ENCODE data around the gene AMPH. TPM values are rescaled to one million over a fixed set of nuclear protein-coding genes. Genes with fewer than 3 reads are reported as not detected.
"Not testable (repeated sequence)": the region's sequence is repeated elsewhere in the genome, so short reads cannot be mapped to it uniquely, and the experiment has no call there.

AMPH gene
- total RNA-seq, 2 experiments from 2014 or later, result not detected

- Mint-ChIP-seq H3K4me3 (no peak overlapping the region), H3K36me3 (no peaks in the 10 kb centered on the region), H3K27me3 (no peaks in the 10 kb centered on the region), H3K4me1 (no peaks in the 10 kb centered on the region), H3K27ac (no peak overlapping the region), H3K9me3 (no peaks in the 10 kb centered on the region)
- POLR2A ChIA-PET, result no interaction called here
- ATAC-seq (ENCODE audit: low read depth) (no peak), DNase-seq (no peak)
These were observed 45.4 kb downstream of the AMPH start for GRCh38 chr7:38585572-38586354.

DNA sequence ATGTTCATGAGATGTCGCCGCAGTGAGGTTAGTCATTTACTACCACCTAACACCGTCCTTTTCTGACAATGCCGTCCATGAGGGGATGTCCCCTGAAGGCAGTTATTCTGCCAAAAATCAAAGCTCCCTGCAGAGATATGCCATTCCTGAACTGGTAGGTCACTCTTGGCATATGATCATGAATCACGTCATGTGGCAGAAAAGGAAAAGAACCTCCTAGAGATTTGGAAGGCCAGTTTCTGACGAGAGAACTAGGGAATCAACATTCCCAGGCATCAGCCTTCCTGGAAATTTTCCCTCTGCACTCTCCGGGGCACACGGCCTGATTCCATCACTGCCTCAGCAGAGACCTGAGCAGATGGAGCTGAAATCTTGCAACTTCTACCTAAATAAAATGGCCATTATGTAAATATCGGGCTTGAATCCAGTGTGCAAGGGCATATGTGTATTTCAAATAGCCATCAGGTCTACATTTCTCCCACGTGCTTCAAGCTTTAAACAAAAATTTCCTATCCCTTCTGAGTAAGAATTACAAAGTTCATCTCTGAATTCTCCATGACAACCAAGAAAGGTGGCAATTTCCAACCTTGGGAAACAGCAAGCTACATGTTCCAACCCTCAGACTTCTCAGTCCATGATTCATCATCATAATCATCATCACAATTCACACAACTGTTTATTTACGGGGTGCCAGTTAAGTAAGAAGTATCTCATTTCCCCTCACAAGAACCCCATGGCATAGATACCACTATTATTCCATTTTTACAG is 46.5 kb downstream of the AMPH start:
- Mint-ChIP-seq H3K9me3 (no peaks in the 10 kb centered on the region), H3K27ac (no peak overlapping the region), H3K36me3 (no peaks in the 10 kb centered on the region), H3K27me3 (peaks cover 2% of the 10 kb centered on the region), H3K4me3 (no peak overlapping the region), H3K4me1 (no peaks in the 10 kb centered on the region)
- no peak for ATAC-seq (ENCODE audit: low read depth)
- POLR2A ChIA-PET, result no interaction called here
- no peak for DNase-seq

GRCh38 chr7:38580485-38580884 is 50.7 kb downstream of the AMPH start:
- Mint-ChIP-seq H3K27ac (no peak overlapping the region), H3K4me1 (no peaks in the 10 kb centered on the region), H3K36me3 (no peaks in the 10 kb centered on the region), H3K27me3 (peaks cover 9% of the 10 kb centered on the region), H3K4me3 (no peak overlapping the region), H3K9me3 (no peaks in the 10 kb centered on the region)
- POLR2A ChIA-PET, result no interaction called here
- no peak for ATAC-seq (ENCODE audit: low read depth)
- no peak for DNase-seq

GRCh38 chr7:38574086-38574485 is 57.1 kb downstream of the AMPH start:
- peaks cover 4% of the 10 kb centered on the region for H3K27me3 Mint-ChIP-seq
- DNase-seq, result no peak
- no peaks in the 10 kb centered on the region for H3K9me3 Mint-ChIP-seq
- no peak overlapping the region for H3K4me3 Mint-ChIP-seq
- no peak for ATAC-seq (ENCODE audit: low read depth)
- H3K36me3 Mint-ChIP-seq, result no peaks in the 10 kb centered on the region
- H3K27ac Mint-ChIP-seq, result no peak overlapping the region
- POLR2A ChIA-PET, result no interaction called here
- no peaks in the 10 kb centered on the region for H3K4me1 Mint-ChIP-seq

GRCh38 chr7:38571620-38572019 is 59.6 kb downstream of the AMPH start:
- H3K27ac Mint-ChIP-seq; POLR2A ChIA-PET; H3K4me3 Mint-ChIP-seq; DNase-seq; H3K27me3 Mint-ChIP-seq; ATAC-seq (ENCODE audit: low read depth); H3K9me3 Mint-ChIP-seq; H3K4me1 Mint-ChIP-seq; H3K36me3 Mint-ChIP-seq: not testable (repeated sequence)

DNA sequence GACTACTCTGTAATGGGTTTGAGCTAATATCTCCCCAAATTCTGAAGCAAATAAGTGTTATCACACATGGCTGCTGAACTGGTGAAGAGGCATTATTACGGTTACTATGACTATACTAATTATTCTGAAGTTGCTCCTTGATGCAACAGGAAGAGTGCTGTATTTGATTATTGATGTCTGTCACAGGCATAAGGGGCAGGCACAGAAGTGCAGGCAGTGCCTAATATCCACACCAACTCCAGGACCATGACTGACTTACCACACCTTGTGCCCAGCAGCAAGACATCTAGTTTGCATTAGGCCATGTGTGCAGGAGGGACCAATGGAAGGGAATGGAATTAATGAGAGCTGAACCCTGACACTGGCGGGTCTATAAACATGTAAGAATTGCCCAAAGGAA is 62.7 kb downstream of the AMPH start:
- Mint-ChIP-seq H3K36me3 (no peaks in the 10 kb centered on the region), H3K4me1 (no peaks in the 10 kb centered on the region), H3K9me3 (peaks cover 2% of the 10 kb centered on the region), H3K27ac (no peak overlapping the region), H3K27me3 (no peaks in the 10 kb centered on the region), H3K4me3 (no peak overlapping the region)
- POLR2A ChIA-PET, result no interaction called here
- DNase-seq (no peak), ATAC-seq (ENCODE audit: low read depth) (no peak)

GRCh38 chr7:38565289-38565688 is 65.9 kb downstream of the AMPH start:
- Mint-ChIP-seq H3K9me3 (peaks cover 2% of the 10 kb centered on the region), H3K27ac (no peak overlapping the region), H3K27me3 (peaks cover 2% of the 10 kb centered on the region)

DNA sequence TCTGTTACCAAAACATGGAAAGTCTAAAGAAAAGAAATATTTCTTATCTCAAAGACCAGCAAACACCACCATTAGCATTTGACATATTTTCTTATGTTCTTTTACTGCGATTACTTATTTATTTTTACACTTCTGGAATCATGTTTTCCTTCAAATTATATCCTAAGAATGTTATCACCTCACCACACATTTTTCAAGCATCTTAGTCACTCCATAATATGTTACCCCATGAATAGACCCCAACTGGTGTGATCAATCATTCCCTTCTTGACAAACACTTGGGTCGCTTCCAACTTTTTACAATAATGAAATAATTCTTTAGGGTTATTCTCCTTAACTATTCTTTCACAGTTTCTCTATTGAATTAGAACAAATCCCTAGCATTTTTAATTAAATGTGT is 67.4 kb downstream of the AMPH start:
- peaks cover 2% of the 10 kb centered on the region for H3K9me3 Mint-ChIP-seq
- no peaks in the 10 kb centered on the region for H3K36me3 Mint-ChIP-seq
- no peak overlapping the region for H3K4me3 Mint-ChIP-seq
- POLR2A ChIA-PET, result no interaction called here
- ATAC-seq (ENCODE audit: low read depth), result no peak
- no peak overlapping the region for H3K27ac Mint-ChIP-seq
- DNase-seq, result no peak
- peaks cover 2% of the 10 kb centered on the region for H3K27me3 Mint-ChIP-seq
- H3K4me1 Mint-ChIP-seq, result no peaks in the 10 kb centered on the region

More at GRCh38 chr7:38565289-38565688, 65.9 kb downstream of the AMPH start:
- DNase-seq (no peak), ATAC-seq (ENCODE audit: low read depth) (no peak)
- H3K36me3 Mint-ChIP-seq, result no peaks in the 10 kb centered on the region
- H3K4me3 Mint-ChIP-seq, result no peak overlapping the region
- H3K4me1 Mint-ChIP-seq, result no peaks in the 10 kb centered on the region
- POLR2A ChIA-PET, result no interaction called here

- H3K36me3 Mint-ChIP-seq, result no peaks in the 10 kb centered on the region
- H3K4me3 Mint-ChIP-seq, result no peak overlapping the region
- no peak overlapping the region for H3K27ac Mint-ChIP-seq
- H3K27me3 Mint-ChIP-seq, result peaks cover 2% of the 10 kb centered on the region
- H3K9me3 Mint-ChIP-seq, result peaks cover 2% of the 10 kb centered on the region
- POLR2A ChIA-PET, result no interaction called here
- H3K4me1 Mint-ChIP-seq, result no peaks in the 10 kb centered on the region
- no peak for DNase-seq
- ATAC-seq (ENCODE audit: low read depth), result no peak
These were observed 70.0 kb downstream of the AMPH start for GRCh38 chr7:38561166-38561565.

DNA sequence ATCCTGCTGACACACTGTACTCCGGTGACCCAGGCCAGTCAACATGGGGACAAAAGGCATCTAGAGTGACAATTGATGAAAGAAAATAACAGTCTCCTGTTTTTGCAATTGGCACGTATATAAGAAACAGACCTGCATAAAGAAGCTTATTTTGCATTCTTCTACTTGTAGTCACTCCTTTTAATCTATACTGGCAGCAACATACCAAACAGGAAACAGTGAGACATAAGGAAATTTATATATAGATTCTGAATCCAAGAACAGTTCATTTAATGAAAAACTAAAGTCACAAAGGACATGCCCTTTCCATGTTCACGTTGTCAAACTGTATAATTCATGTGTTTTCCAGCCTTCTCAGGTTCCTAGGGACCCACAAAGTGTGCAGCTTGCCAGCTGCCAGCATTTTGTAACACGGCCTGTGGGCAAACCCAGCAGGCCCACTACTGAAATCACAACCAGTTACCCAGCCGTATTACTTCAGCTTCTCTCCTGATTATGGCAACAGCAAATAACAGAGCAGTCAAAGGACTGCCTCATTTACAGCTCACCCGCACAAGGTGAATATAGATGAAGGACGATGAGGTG is 72.3 kb downstream of the AMPH start:
- no peak overlapping the region for H3K4me3 Mint-ChIP-seq
- H3K4me1 Mint-ChIP-seq, result no peaks in the 10 kb centered on the region
- peaks cover 2% of the 10 kb centered on the region for H3K27me3 Mint-ChIP-seq
- POLR2A ChIA-PET, result no interaction called here
- H3K9me3 Mint-ChIP-seq, result no peaks in the 10 kb centered on the region
- ATAC-seq (ENCODE audit: low read depth) (no peak), DNase-seq (no peak)
- H3K27ac Mint-ChIP-seq, result no peak overlapping the region
- no peaks in the 10 kb centered on the region for H3K36me3 Mint-ChIP-seq

DNA sequence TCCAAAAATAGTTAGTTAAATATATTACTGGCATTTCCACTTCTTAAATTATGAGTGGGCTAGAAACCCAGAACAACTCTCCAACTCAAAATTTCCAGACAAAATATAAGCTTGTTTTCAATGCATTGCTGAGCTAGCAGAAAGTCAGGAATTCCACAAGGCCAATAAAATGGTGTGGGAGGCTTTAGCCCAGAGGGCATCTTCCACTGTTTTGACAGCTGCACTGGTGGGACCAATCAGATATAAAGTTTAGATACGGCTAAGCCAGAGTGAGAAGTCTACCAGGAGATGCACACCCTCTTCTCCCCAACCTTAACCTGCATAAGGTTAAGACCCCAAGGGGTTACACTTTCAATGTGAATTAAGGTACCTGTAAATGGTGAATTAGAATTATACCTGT is 76.6 kb downstream of the AMPH start:
- Mint-ChIP-seq H3K4me3 (no peak overlapping the region), H3K9me3 (no peaks in the 10 kb centered on the region), H3K4me1 (no peaks in the 10 kb centered on the region), H3K27me3 (peaks cover 10% of the 10 kb centered on the region), H3K36me3 (no peaks in the 10 kb centered on the region), H3K27ac (no peak overlapping the region)
- no peak for ATAC-seq (ENCODE audit: low read depth)
- POLR2A ChIA-PET, result no interaction called here
- no peak for DNase-seq

GRCh38 chr7:38550836-38551235 is 80.3 kb downstream of the AMPH start:
- H3K27ac Mint-ChIP-seq, result no peak overlapping the region
- no peaks in the 10 kb centered on the region for H3K4me1 Mint-ChIP-seq
- no peaks in the 10 kb centered on the region for H3K9me3 Mint-ChIP-seq
- POLR2A ChIA-PET, result no interaction called here
- ATAC-seq (ENCODE audit: low read depth) (no peak), DNase-seq (no peak)
- H3K4me3 Mint-ChIP-seq, result no peak overlapping the region
- no peaks in the 10 kb centered on the region for H3K36me3 Mint-ChIP-seq
- peaks cover 10% of the 10 kb centered on the region for H3K27me3 Mint-ChIP-seq

- Mint-ChIP-seq H3K9me3 (no peaks in the 10 kb centered on the region), H3K27me3 (peaks cover 12% of the 10 kb centered on the region), H3K4me1 (no peaks in the 10 kb centered on the region), H3K36me3 (no peaks in the 10 kb centered on the region), H3K4me3 (no peak overlapping the region), H3K27ac (no peak overlapping the region)
- POLR2A ChIA-PET, result no interaction called here
- DNase-seq (no peak), ATAC-seq (ENCODE audit: low read depth) (no peak)
These were observed 82.6 kb downstream of the AMPH start for GRCh38 chr7:38548605-38549004.

- no peaks in the 10 kb centered on the region for H3K4me1 Mint-ChIP-seq
- no peaks in the 10 kb centered on the region for H3K36me3 Mint-ChIP-seq
- ATAC-seq (ENCODE audit: low read depth) (no peak), DNase-seq (no peak)
- H3K27ac Mint-ChIP-seq, result no peak overlapping the region
- POLR2A ChIA-PET, result no interaction called here
- H3K27me3 Mint-ChIP-seq, result peaks cover 15% of the 10 kb centered on the region
- H3K9me3 Mint-ChIP-seq, result no peaks in the 10 kb centered on the region
- H3K4me3 Mint-ChIP-seq, result no peak overlapping the region
These were observed 84.4 kb downstream of the AMPH start for GRCh38 chr7:38546763-38547162.

Data from activated naive CD8-positive, alpha-beta T cell treated with anti-CD3 and anti-CD28 coated beads, Interleukin-2, amount 10 ng/mL, durations not matched to agents 7 days and 5 days (primary cell).